ENCODE data around the gene LCN9. TPM values are rescaled to one million over a fixed set of nuclear protein-coding genes. Genes with fewer than 3 reads are reported as not detected.
"Not testable (repeated sequence)": the region's sequence is repeated elsewhere in the genome, so short reads cannot be mapped to it uniquely, and the experiment has no call there.

The LCN9 gene
- total and polyA plus RNA-seq, 4 donors, result not detected

DNA sequence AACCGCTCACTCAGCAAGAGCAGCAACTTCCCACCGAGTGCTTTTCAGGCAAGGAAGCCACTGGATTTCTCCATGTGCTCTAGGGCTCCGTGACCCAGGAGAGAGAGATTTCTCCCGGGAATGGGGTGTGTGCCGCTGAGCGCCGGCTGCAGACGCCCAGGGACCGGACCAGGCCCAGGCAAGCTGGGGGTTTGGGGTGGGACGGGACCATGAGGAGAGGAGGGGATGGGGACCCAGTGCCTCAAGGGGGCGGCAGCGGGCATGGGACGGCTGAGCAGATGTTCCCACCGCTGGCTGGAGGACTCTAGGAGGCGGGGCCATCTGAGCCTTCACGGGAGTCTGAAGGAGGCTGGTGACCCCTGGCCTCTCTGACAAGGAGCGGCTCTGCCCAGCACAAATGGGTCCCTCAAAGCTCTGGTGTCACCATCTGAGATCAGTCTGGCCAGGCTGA is 8.5 kb downstream of the LCN9 start:
- H3K9ac ChIP-seq (ENCODE audit: low read depth in 1 of 2, low read length in 2 of 2), result no peak overlapping the region
- H3K9me3 ChIP-seq (ENCODE audit: control insufficient read depth in 4 of 4, low read length in 3 of 4), result no peaks in the 10 kb centered on the region
- TF ChIP-seq SP1 (IDR thresholded peaks at IDR 0.05) (no peak), JUND (IDR thresholded peaks at IDR 0.05) (no peak)
- TF ChIP-seq, protein P1, sequence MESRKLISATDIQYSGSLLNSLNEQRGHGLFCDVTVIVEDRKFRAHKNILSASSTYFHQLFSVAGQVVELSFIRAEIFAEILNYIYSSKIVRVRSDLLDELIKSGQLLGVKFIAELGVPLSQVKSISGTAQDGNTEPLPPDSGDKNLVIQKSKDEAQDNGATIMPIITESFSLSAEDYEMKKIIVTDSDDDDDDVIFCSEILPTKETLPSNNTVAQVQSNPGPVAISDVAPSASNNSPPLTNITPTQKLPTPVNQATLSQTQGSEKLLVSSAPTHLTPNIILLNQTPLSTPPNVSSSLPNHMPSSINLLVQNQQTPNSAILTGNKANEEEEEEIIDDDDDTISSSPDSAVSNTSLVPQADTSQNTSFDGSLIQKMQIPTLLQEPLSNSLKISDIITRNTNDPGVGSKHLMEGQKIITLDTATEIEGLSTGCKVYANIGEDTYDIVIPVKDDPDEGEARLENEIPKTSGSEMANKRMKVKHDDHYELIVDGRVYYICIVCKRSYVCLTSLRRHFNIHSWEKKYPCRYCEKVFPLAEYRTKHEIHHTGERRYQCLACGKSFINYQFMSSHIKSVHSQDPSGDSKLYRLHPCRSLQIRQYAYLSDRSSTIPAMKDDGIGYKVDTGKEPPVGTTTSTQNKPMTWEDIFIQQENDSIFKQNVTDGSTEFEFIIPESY (IDR thresholded peaks at IDR 0.05), result no peak
- TF ChIP-seq, protein P2, sequence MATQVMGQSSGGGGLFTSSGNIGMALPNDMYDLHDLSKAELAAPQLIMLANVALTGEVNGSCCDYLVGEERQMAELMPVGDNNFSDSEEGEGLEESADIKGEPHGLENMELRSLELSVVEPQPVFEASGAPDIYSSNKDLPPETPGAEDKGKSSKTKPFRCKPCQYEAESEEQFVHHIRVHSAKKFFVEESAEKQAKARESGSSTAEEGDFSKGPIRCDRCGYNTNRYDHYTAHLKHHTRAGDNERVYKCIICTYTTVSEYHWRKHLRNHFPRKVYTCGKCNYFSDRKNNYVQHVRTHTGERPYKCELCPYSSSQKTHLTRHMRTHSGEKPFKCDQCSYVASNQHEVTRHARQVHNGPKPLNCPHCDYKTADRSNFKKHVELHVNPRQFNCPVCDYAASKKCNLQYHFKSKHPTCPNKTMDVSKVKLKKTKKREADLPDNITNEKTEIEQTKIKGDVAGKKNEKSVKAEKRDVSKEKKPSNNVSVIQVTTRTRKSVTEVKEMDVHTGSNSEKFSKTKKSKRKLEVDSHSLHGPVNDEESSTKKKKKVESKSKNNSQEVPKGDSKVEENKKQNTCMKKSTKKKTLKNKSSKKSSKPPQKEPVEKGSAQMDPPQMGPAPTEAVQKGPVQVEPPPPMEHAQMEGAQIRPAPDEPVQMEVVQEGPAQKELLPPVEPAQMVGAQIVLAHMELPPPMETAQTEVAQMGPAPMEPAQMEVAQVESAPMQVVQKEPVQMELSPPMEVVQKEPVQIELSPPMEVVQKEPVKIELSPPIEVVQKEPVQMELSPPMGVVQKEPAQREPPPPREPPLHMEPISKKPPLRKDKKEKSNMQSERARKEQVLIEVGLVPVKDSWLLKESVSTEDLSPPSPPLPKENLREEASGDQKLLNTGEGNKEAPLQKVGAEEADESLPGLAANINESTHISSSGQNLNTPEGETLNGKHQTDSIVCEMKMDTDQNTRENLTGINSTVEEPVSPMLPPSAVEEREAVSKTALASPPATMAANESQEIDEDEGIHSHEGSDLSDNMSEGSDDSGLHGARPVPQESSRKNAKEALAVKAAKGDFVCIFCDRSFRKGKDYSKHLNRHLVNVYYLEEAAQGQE (IDR thresholded peaks at IDR 0.05), result no peak
- peaks cover 0 to 2% (median 0%) of the 10 kb centered on the region in 4 donors for H3K27me3 ChIP-seq (ENCODE audit: control insufficient read depth in 4 of 4, insufficient read depth in 4 of 4, low read length in 3 of 4)
- H3K4me3 ChIP-seq (ENCODE audit: low read depth in 1 of 3, low read length in 3 of 3), result no peak overlapping the region
- no peaks in the 10 kb centered on the region for H3K4me1 ChIP-seq (ENCODE audit: control insufficient read depth in 4 of 4, insufficient read depth in 4 of 4, low read length in 3 of 4)
- 52% methylated on average over 17 of the region's 17 CpGs for WGBS
- no peaks in the 10 kb centered on the region for H3K36me3 ChIP-seq (ENCODE audit: control insufficient read depth in 4 of 4, insufficient read depth in 3 of 4, low read depth in 1 of 4, low read length in 3 of 4)
- H3K27ac ChIP-seq (ENCODE audit: low read depth in 1 of 2, low read length in 2 of 2), result no peak overlapping the region
- DNase-seq (ENCODE audit: low spot score), result no peak

DNA sequence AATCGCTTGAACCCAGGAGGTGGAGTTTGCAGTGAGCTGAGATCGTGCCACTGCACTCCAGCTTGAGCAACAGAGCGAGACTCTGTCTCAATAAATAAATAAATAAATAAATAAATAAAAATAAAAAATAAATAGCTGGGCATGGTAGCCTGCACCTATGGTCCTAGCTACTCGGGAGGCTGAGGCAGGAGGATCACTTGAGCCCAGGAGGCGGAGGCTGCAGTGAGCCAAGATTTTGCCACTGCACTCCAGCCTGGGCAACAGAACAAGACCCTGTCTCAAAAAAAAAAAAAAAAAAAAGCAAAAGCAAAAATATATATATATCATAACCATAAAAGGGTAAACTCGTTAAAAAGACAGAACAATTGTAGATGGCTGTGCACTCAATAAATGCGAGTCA is 9.7 kb downstream of the LCN9 start:
- H3K4me1 ChIP-seq (ENCODE audit: control insufficient read depth in 4 of 4, insufficient read depth in 4 of 4, low read length in 3 of 4); H3K9me3 ChIP-seq (ENCODE audit: control insufficient read depth in 4 of 4, low read length in 3 of 4); H3K27me3 ChIP-seq (ENCODE audit: control insufficient read depth in 4 of 4, insufficient read depth in 4 of 4, low read length in 3 of 4); H3K27ac ChIP-seq (ENCODE audit: low read depth in 1 of 2, low read length in 2 of 2); H3K4me3 ChIP-seq (ENCODE audit: low read depth in 1 of 3, low read length in 3 of 3); H3K36me3 ChIP-seq (ENCODE audit: control insufficient read depth in 4 of 4, insufficient read depth in 3 of 4, low read depth in 1 of 4, low read length in 3 of 4); H3K9ac ChIP-seq (ENCODE audit: low read depth in 1 of 2, low read length in 2 of 2); DNase-seq (ENCODE audit: low spot score): not testable (repeated sequence)
- WGBS, result 85% methylated on average over 7 of the region's 7 CpGs

DNA sequence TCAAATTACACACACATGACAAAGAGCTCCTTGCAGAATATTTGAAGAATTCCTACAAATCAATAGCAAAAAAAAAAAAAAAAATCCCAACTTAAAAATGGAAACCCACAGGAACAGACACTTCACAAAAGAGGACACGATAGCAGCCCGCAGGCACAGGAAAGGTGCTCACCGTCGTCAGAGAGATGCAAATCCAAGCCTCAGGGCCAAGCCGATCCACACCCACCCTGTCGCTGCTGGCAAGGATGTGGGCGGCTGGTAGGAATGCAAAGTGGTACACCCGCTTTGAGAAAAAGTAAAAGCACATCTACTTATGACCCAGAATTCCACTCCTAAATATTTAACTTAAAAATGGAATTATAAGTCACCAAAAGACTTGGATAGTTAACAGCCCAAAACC is 10.8 kb downstream of the LCN9 start:
- no peak overlapping the region for H3K9ac ChIP-seq (ENCODE audit: low read depth in 1 of 2, low read length in 2 of 2)
- no peak for TF ChIP-seq RAD21 (IDR thresholded peaks at IDR 0.05)
- TF ChIP-seq FOXA2 (IDR thresholded peaks at IDR 0.05), result no peak
- TF ChIP-seq EGR1 (IDR thresholded peaks at IDR 0.05; ENCODE audit: low read depth in 2 of 2), result no peak
- no peak overlapping the region for H3K4me3 ChIP-seq (ENCODE audit: low read depth in 1 of 3, low read length in 3 of 3)
- 90% methylated on average over 8 of the region's 8 CpGs for WGBS
- peaks cover 0 to 2% (median 0%) of the 10 kb centered on the region in 4 donors for H3K27me3 ChIP-seq (ENCODE audit: control insufficient read depth in 4 of 4, insufficient read depth in 4 of 4, low read length in 3 of 4)
- DNase-seq (ENCODE audit: low spot score), result no peak
- H3K36me3 ChIP-seq (ENCODE audit: control insufficient read depth in 4 of 4, insufficient read depth in 3 of 4, low read depth in 1 of 4, low read length in 3 of 4), result no peaks in the 10 kb centered on the region
- H3K4me1 ChIP-seq (ENCODE audit: control insufficient read depth in 4 of 4, insufficient read depth in 4 of 4, low read length in 3 of 4), result no peaks in the 10 kb centered on the region
- no peaks in the 10 kb centered on the region for H3K9me3 ChIP-seq (ENCODE audit: control insufficient read depth in 4 of 4, low read length in 3 of 4)
- no peak overlapping the region for H3K27ac ChIP-seq (ENCODE audit: low read depth in 1 of 2, low read length in 2 of 2)

DNA sequence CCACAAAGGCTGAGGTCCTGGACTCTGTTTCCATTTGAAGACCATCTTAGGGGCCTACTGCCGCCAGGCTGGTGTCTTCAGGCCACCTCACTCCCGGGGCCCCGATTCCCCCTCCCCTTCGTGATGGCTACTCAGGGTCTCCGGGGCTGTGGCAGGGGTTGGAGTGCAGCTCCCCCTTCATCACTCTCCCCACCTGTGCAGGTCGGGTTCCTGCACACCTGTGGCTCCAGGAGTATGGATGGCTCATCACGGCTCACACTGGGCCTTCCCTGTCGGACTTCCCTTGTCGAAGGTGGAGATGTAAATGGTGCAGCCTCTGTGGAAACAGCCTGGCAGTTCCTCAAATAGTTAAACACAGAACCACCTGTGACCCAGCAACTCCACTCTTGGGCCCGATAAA is 11.9 kb downstream of the LCN9 start:
- Histone ChIP-seq H3K36me3 (ENCODE audit: control insufficient read depth in 4 of 4, insufficient read depth in 3 of 4, low read depth in 1 of 4, low read length in 3 of 4) (no peaks in the 10 kb centered on the region), H3K27me3 (ENCODE audit: control insufficient read depth in 4 of 4, insufficient read depth in 4 of 4, low read length in 3 of 4) (peaks cover 0 to 2% (median 0%) of the 10 kb centered on the region in 4 donors), H3K4me1 (ENCODE audit: control insufficient read depth in 4 of 4, insufficient read depth in 4 of 4, low read length in 3 of 4) (no peaks in the 10 kb centered on the region), H3K27ac (ENCODE audit: low read depth in 1 of 2, low read length in 2 of 2) (no peak overlapping the region), H3K9me3 (ENCODE audit: control insufficient read depth in 4 of 4, low read length in 3 of 4) (no peaks in the 10 kb centered on the region), H3K4me3 (ENCODE audit: low read depth in 1 of 3, low read length in 3 of 3) (no peak overlapping the region), H3K9ac (ENCODE audit: low read depth in 1 of 2, low read length in 2 of 2) (no peak overlapping the region)
- DNase-seq (ENCODE audit: low spot score), result no peak
- 77% methylated on average over 10 of the region's 10 CpGs for WGBS
- TF ChIP-seq, protein P3, sequence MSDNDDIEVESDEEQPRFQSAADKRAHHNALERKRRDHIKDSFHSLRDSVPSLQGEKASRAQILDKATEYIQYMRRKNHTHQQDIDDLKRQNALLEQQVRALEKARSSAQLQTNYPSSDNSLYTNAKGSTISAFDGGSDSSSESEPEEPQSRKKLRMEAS (IDR thresholded peaks at IDR 0.05), result no peak
- TF ChIP-seq, protein P4, sequence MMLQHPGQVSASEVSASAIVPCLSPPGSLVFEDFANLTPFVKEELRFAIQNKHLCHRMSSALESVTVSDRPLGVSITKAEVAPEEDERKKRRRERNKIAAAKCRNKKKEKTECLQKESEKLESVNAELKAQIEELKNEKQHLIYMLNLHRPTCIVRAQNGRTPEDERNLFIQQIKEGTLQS (IDR thresholded peaks at IDR 0.05), result no peak
- TF ChIP-seq HNF4A (conservative IDR thresholded peaks at IDR 0.05) (no peak), FOXA2 (IDR thresholded peaks at IDR 0.05) (no peak), SP1 (IDR thresholded peaks at IDR 0.05) (no peak), JUND (IDR thresholded peaks at IDR 0.05) (no peak)
- TF ChIP-seq, protein P5, sequence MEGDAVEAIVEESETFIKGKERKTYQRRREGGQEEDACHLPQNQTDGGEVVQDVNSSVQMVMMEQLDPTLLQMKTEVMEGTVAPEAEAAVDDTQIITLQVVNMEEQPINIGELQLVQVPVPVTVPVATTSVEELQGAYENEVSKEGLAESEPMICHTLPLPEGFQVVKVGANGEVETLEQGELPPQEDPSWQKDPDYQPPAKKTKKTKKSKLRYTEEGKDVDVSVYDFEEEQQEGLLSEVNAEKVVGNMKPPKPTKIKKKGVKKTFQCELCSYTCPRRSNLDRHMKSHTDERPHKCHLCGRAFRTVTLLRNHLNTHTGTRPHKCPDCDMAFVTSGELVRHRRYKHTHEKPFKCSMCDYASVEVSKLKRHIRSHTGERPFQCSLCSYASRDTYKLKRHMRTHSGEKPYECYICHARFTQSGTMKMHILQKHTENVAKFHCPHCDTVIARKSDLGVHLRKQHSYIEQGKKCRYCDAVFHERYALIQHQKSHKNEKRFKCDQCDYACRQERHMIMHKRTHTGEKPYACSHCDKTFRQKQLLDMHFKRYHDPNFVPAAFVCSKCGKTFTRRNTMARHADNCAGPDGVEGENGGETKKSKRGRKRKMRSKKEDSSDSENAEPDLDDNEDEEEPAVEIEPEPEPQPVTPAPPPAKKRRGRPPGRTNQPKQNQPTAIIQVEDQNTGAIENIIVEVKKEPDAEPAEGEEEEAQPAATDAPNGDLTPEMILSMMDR (IDR thresholded peaks at IDR 0.05; ENCODE audit: low read depth, low read length, missing input control), result no peak
- TF ChIP-seq, protein P2 (IDR thresholded peaks at IDR 0.05), result no peak

All from liver (tissue), 9 donors.